Measurements from ENCODE around the gene MON2.

DNA sequence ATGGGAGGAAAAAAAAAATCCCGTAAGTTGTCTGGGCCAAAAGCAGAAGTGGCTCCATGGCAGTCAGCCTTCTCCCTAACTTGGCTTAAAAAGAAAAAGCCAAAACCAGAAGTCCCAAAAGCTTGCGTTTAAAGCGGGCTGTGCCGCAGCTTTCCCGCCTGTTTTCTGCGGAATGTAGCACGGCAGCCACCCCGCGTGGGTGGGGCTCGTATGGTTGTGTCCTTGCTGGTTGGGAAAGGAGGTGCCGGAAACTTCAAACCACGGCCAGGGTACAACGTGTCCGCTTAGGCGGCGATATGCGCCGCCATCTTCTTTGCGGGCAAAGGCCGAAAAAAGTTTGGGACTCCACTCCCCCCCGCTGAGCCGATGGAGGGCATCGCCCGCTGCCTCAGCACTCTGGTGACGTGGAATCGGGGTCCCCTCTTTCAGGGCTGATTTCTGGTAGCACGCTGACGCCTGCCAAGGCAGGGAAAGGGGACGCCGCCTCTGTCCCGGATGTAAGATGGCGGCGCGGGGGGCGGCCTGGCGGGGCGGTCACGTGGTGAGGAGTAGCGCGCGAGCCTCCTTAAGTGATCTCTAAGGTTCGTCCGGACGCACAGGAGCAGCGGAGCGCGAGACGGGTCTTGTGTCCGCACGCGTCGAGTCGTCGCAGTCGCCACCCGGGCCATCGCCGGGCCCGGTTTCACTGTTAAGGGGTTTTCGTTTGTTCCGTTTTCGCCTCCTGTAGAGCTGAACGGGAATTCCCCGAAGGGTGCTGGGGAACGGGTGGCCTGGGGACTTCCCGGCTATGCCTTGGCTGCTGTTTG, 135.8 kb downstream of the MON2 start:
- TF ChIP-seq POLR2AphosphoS5 (IDR thresholded peaks at IDR 0.05), result peak in 2 of 3 donors; percentile 22 to 66
- TF ChIP-seq, protein P1, sequence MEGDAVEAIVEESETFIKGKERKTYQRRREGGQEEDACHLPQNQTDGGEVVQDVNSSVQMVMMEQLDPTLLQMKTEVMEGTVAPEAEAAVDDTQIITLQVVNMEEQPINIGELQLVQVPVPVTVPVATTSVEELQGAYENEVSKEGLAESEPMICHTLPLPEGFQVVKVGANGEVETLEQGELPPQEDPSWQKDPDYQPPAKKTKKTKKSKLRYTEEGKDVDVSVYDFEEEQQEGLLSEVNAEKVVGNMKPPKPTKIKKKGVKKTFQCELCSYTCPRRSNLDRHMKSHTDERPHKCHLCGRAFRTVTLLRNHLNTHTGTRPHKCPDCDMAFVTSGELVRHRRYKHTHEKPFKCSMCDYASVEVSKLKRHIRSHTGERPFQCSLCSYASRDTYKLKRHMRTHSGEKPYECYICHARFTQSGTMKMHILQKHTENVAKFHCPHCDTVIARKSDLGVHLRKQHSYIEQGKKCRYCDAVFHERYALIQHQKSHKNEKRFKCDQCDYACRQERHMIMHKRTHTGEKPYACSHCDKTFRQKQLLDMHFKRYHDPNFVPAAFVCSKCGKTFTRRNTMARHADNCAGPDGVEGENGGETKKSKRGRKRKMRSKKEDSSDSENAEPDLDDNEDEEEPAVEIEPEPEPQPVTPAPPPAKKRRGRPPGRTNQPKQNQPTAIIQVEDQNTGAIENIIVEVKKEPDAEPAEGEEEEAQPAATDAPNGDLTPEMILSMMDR (IDR thresholded peaks at IDR 0.05), result no peak
- peak in 1 of 2 donors; percentile 7 for TF ChIP-seq POLR2A (IDR thresholded peaks at IDR 0.05)
- no peak for TF ChIP-seq EP300 (IDR thresholded peaks at IDR 0.05)
